HepG2 (cell line): ENCODE results near the gene ECM1. TPM values are rescaled to one million over a fixed set of nuclear protein-coding genes. Genes with fewer than 3 reads are reported as not detected.
A peak's percentile ranks its signal among the peaks of the same experiment; 100 is the strongest.

Experiments
- GLMP ChIP-seq: sonication (generic); formaldehyde crosslinking; IDR thresholded peaks from 2 replicates; pipeline ENCODE4 v1.9.0; 2021; ENCODE audit warnings: missing genetic modification reagents, mild to moderate bottlenecking, borderline replicate concordance
- HDAC1 ChIP-seq: sonication (generic); formaldehyde crosslinking; IDR thresholded peaks from 2 replicates; pipeline ENCODE4 v1.5.1; 2020; ENCODE audit warnings: mild to moderate bottlenecking, missing genetic modification reagents
- HOXA9 ChIP-seq: sonication (generic); formaldehyde crosslinking; IDR thresholded peaks from 2 replicates; pipeline ENCODE4 v1.8.1; 2022; ENCODE audit warnings: missing genetic modification reagents, mild to moderate bottlenecking, moderate library complexity, borderline replicate concordance
- KLF11 ChIP-seq: IDR thresholded peaks from 2 replicates; pipeline ENCODE4 v1.6.1; 2016; ENCODE audit warnings: missing compliant biosample characterization
- MBNL3 ChIP-seq: fragments of 250-450 bp; sonication (Bioruptor Pico); conservative IDR thresholded peaks from 2 replicates; pipeline ENCODE4 v1.8.0; 2022; ENCODE audit warnings: mild to moderate bottlenecking, inconsistent platforms
- NBN ChIP-seq: fragments of 450-650 bp; conservative IDR thresholded peaks from 2 replicates; pipeline ENCODE4 v1.6.1; 2017
- NFIC ChIP-seq: IDR thresholded peaks from 2 replicates; pipeline ENCODE4 v1.6.1; 2012; ENCODE audit warnings: mild to moderate bottlenecking, low read length, inconsistent platforms
- PHF20 ChIP-seq: sonication (generic); formaldehyde crosslinking; IDR thresholded peaks from 2 replicates; pipeline ENCODE4 v1.5.0; 2020; ENCODE audit warnings: mild to moderate bottlenecking, missing genetic modification reagents
- PHF21A ChIP-seq: sonication (generic); formaldehyde crosslinking; IDR thresholded peaks from 2 replicates; pipeline ENCODE4 v1.5.0; 2020; ENCODE audit warnings: mild to moderate bottlenecking, missing genetic modification reagents
- POLR2A ChIP-seq, 2 experiments: IDR thresholded peaks; 2 replicates each; pipeline ENCODE4 v1.6.1; 2011; ENCODE audit warnings: low read depth in 2 of 2, low read length in 2 of 2, mild to moderate bottlenecking in 1 of 2, moderate library complexity in 1 of 2; ENCODE audit not compliant: insufficient read depth in 1 of 2
- SMC3 ChIP-seq: IDR thresholded peaks from 2 replicates; pipeline ENCODE4 v1.6.1; 2011; ENCODE audit warnings: low read length, improper control_type of control experiment
- XRCC5 ChIP-seq: fragments of 200-400 bp; formaldehyde crosslinking; optimal IDR thresholded peaks from 2 replicates; pipeline ENCODE3; 2017; ENCODE audit warnings: mild to moderate bottlenecking, low read length
- ZBTB42 ChIP-seq: sonication (generic); formaldehyde crosslinking; IDR thresholded peaks from 2 replicates; pipeline ENCODE4 v1.5.0; 2020; ENCODE audit warnings: mild to moderate bottlenecking, missing genetic modification reagents
- ZFAT ChIP-seq: sonication (generic); formaldehyde crosslinking; conservative IDR thresholded peaks from 2 replicates; pipeline ENCODE4 v1.8.1; 2023; ENCODE audit warnings: missing genetic modification reagents, inconsistent platforms
- ZNF274 ChIP-seq: sonication (generic); formaldehyde crosslinking; IDR thresholded peaks from 2 replicates; pipeline ENCODE4 v1.5.1; 2020; ENCODE audit warnings: mild to moderate bottlenecking, missing genetic modification reagents
- ZNF354B ChIP-seq: sonication (generic); formaldehyde crosslinking; IDR thresholded peaks from 2 replicates; pipeline ENCODE4 v1.8.0; 2022; ENCODE audit warnings: mild to moderate bottlenecking, missing genetic modification reagents
- ZNF550 ChIP-seq: sonication (generic); formaldehyde crosslinking; IDR thresholded peaks from 2 replicates; pipeline ENCODE4 v1.4.0; 2020; ENCODE audit warnings: mild to moderate bottlenecking, missing genetic modification reagents, borderline replicate concordance
- ZNF562 ChIP-seq: sonication (generic); formaldehyde crosslinking; IDR thresholded peaks from 2 replicates; pipeline ENCODE4 v1.8.0; 2022; ENCODE audit warnings: missing genetic modification reagents, borderline replicate concordance
- ZNF564 ChIP-seq: sonication (generic); formaldehyde crosslinking; IDR thresholded peaks from 2 replicates; pipeline ENCODE4 v1.8.1; 2023; ENCODE audit warnings: mild to moderate bottlenecking, missing genetic modification reagents
- ZNF687 ChIP-seq: sonication (generic); formaldehyde crosslinking; IDR thresholded peaks from 2 replicates; pipeline ENCODE4 v1.5.1; 2020; ENCODE audit warnings: mild to moderate bottlenecking, missing genetic modification reagents, moderate library complexity
- ZNF737 ChIP-seq: sonication (generic); formaldehyde crosslinking; IDR thresholded peaks from 2 replicates; pipeline ENCODE4 v1.5.0; 2020; ENCODE audit warnings: missing genetic modification reagents, mild to moderate bottlenecking, borderline replicate concordance
- ZNF777 ChIP-seq: sonication (generic); formaldehyde crosslinking; IDR thresholded peaks from 2 replicates; pipeline ENCODE4 v1.4.0; 2020; ENCODE audit warnings: missing genetic modification reagents
- ZNF788 ChIP-seq: sonication (generic); formaldehyde crosslinking; IDR thresholded peaks from 2 replicates; pipeline ENCODE4 v1.5.0; 2020; ENCODE audit warnings: mild to moderate bottlenecking, missing genetic modification reagents, borderline replicate concordance
- ZSCAN21 ChIP-seq: sonication (generic); formaldehyde crosslinking; IDR thresholded peaks from 2 replicates; pipeline ENCODE4 v1.8.0; 2022; ENCODE audit warnings: mild to moderate bottlenecking, missing genetic modification reagents, moderate library complexity, borderline replicate concordance
- polyA plus RNA-seq, 8 experiments: library from polyadenylated mRNA; depleted of rRNA in 3 of 8; stranded (reverse) in 7 of 8; unstranded in 1 of 8; fragments of >200 nt; fragmentation: Illumina TruSeq in 4 of 8; extraction: Trizol in 4 of 8; gene quantifications; 2 replicates each; pipeline versions ENCODE4 v1.2.1 to v1.2.3, GENCODE V29; 2011 to 2016; ENCODE audit warnings: low read depth in 4 of 8, missing spikeins in 1 of 8, mixed read lengths in 1 of 8; ENCODE audit not compliant: insufficient read depth in 1 of 8
- total RNA-seq, 5 experiments: library from RNA; depleted of rRNA; stranded (reverse); fragments of >200 nt; fragmentation: Illumina TruSeq; extraction: Trizol; gene quantifications; 2 replicates each; pipeline ENCODE4 v1.2.3, GENCODE V29; 2016; ENCODE audit warnings: low read depth in 1 of 5
- TF ChIP-seq, protein P1 (sequence below): sonication (generic); formaldehyde crosslinking; IDR thresholded peaks from 2 replicates; pipeline ENCODE4 v1.4.0; 2020; ENCODE audit warnings: mild to moderate bottlenecking, missing genetic modification reagents, borderline replicate concordance

ECM1 gene
- total and polyA plus RNA-seq, 2 of the 13 experiments (the other 11 are each of a cell fraction or from before 2014, with no cell fraction given) = 0.42 to 1.0 TPM

DNA sequence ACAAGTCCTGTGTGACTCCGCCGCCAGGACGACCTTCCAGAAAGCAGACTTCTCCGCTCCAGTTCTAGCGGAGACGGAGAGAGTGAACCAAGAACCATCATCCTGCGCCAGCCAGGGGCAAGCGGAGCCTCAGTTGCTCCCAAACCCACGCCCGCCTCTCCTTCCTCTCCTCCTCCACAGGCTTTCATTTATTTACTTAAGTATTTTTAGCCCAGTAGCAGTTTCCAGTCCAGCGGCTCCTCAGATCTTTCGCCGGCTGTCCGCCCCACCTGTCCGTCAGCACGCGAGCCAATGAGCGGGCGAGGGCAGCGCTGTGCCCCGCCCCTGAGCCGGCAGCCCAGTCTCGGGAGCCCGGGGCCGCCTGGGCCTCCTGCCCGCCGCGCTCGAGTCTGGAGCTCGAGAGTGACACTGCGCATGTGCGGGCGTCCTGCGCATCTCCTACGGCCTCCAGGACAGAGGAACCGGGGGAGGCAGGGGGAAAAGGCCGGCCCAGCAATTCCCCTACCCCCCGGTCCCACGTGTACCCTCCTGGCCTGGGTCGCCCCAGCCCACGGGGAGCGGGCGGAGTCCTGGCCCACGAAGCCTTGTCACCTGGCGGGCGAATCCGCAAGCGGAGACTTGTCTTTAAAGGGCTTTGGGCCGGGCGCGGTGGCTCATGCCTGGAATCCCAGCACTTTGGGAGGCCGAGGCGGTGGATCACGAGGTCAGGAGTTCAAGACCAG is 7.6 kb downstream of the ECM1 start, which contains the start of gene FALEC (continued):
- TF ChIP-seq ZNF354B (CRISPR knock-in tag) = no peak
- TF ChIP-seq ZNF687 (CRISPR knock-in tag) = peak; percentile 92
- TF ChIP-seq ZNF562 = no peak
- TF ChIP-seq SMC3 = no peak
- 0 out of 2 replicates have a peak, but pooled peaks have one; percentile 51 for TF ChIP-seq ZSCAN21 (CRISPR knock-in tag)
- TF ChIP-seq PHF21A (CRISPR knock-in tag) = peak; percentile 35
- TF ChIP-seq GLMP (CRISPR knock-in tag) = no peak
- peak; percentile 24; the same call in 1 of the 2 replicates for TF ChIP-seq PHF20 (CRISPR knock-in tag)
- TF ChIP-seq MBNL3 (CRISPR knock-in tag) = no peak
- TF ChIP-seq ZNF274 (CRISPR knock-in tag) = peak; percentile 71; the same call in 1 of the 2 replicates
- TF ChIP-seq ZNF550 = peak; percentile 60; the same call in 1 of the 2 replicates
- TF ChIP-seq HDAC1 (CRISPR knock-in tag) = peak; percentile 45; the same call in 1 of the 2 replicates
- TF ChIP-seq KLF11 = no peak
- TF ChIP-seq, protein P1, sequence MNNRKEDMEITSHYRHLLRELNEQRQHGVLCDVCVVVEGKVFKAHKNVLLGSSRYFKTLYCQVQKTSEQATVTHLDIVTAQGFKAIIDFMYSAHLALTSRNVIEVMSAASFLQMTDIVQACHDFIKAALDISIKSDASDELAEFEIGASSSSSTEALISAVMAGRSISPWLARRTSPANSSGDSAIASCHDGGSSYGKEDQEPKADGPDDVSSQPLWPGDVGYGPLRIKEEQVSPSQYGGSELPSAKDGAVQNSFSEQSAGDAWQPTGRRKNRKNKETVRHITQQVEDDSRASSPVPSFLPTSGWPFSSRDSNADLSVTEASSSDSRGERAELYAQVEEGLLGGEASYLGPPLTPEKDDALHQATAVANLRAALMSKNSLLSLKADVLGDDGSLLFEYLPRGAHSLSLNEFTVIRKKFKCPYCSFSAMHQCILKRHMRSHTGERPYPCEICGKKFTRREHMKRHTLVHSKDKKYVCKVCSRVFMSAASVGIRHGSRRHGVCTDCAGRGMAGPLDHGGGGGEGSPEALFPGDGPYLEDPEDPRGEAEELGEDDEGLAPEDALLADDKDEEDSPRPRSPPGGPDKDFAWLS (CRISPR knock-in tag) = 0 out of 2 replicates have a peak, but pooled peaks have one; percentile 67
- 0 out of 2 replicates have a peak, but pooled peaks have one; percentile 23 for TF ChIP-seq ZNF777
- TF ChIP-seq NFIC = no peak
- TF ChIP-seq HOXA9 (CRISPR knock-in tag) = 0 out of 2 replicates have a peak, but pooled peaks have one; percentile 28
- TF ChIP-seq XRCC5 = peak; percentile 22
- no peak for TF ChIP-seq ZNF737 (CRISPR knock-in tag)
- TF ChIP-seq NBN = no peak
- peak; percentile 60 to 82 for TF ChIP-seq POLR2A (IDR thresholded peaks at IDR 0.05; ENCODE audit: insufficient read depth in 1 of 2, low read depth in 2 of 2, low read length in 2 of 2)
- peak; percentile 75 for TF ChIP-seq ZNF788
- TF ChIP-seq ZBTB42 (CRISPR knock-in tag) = 0 out of 2 replicates have a peak, but pooled peaks have one; percentile 20
- TF ChIP-seq ZNF564 (CRISPR knock-in tag) = peak; percentile 66; the same call in 1 of the 2 replicates
- TF ChIP-seq ZFAT (CRISPR knock-in tag) = no peak
